Islet of Langerhans (tissue), 1 donor: ENCODE data around the gene MYBPHL.
"Not testable (repeated sequence)": the region's sequence is repeated elsewhere in the genome, so short reads cannot be mapped to it uniquely, and the experiment has no call there.

Experiments used
- FAIRE-seq: peaks from one replicate; lab custom pipeline; 2011; peaks lifted over from hg19 to GRCh38; lab: Jason Lieb, UNC

MYBPHL gene

DNA sequence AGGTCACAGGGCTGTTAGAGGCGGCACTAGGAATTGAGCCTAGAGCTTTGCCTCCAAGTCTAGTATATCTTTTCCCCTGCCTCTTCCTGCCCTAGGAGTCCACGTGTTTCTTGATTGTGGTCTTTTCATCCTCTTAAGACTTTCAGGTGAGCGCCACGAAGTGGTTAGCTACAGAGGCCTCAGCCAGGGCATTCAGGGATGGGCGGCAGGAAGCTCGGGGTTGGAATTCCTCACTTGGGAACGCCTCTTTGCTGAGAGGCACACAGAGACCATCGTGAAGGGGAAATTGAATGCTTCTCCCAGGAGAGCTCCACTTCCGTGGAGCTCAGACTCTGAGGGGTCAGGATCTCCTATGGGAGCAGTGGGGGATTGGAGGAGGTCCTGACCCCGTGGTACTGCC, 820 bp downstream of the MYBPHL start:
- FAIRE-seq: not testable (repeated sequence)

DNA sequence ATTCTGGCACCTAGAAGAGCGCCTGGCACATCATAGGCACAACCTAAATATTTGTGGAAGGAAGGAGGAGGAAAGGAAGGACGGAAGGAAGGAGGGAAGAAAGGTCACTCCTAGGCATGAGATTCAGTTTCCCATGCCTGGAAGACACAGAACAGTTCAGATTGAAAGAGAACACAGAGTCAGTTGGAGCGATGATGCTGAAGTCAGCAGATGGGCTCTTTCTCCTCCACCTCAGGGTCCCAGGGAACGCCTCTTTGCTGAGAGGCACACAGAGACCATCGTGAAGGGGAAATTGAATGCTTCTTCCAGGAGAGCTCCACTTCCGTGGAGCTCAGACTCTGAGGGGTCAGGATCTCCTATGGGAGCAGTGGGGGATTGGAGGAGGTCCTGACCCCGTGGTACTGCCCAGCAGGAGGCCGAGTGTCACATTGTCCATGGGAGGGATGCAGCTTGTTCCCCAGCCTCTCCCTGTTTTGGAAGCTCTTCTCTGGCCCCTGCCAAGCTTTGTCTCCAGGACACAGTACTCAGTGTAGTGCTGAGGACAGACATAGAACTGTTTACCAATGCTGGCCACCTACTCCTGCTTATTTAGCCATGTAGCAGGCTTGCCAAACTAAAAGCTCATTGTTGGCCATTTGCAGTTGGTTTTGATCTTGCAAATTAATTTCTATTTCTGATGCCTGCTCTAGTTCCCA, 2.4 kb downstream of the MYBPHL start:
- no peak for FAIRE-seq

- FAIRE-seq: no peak
Measured at GRCh38 chr1:109301874-109302273, 4.9 kb downstream of the MYBPHL start.

- no peak for FAIRE-seq
Measured at GRCh38 chr1:109300650-109301151, 6.1 kb downstream of the MYBPHL start.

DNA sequence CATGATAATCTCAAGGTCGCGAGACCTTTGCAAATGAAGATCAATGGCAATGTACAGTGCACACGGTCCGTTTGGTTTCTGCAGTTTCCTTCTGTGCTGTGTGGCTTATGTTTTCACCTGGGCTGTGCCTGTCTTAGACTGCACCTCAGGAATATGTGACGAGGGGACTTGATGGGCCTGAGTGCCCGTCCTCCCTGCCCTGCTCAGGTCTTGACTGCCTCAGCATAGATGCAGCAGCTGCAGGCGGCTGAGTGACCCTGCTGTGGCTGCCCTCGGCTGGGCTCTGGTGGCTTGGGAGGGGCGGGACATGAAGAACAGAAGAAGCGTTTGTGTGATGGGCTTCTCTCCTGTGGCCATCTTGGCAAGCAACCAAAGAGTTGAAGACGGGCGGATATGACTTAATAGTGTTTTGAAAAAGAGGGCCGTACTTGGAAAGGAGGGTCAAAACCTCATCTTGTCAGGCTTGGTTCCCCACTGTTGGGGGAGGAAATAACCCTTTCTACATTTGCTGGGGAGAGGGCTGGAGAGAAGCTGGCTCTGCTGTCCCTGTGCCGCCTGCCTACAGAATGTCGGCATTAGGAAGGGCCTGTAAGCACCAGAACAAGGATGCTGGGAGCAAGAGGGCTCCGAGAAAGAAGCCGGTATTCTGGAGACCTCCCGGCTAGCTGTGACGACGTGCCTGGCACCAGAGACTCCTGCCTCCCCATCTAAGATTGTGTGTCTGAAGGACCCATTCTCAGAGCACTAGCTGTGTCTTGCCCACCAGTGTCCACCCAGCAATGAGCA, 7.1 kb downstream of the MYBPHL start:
- no peak for FAIRE-seq

DNA sequence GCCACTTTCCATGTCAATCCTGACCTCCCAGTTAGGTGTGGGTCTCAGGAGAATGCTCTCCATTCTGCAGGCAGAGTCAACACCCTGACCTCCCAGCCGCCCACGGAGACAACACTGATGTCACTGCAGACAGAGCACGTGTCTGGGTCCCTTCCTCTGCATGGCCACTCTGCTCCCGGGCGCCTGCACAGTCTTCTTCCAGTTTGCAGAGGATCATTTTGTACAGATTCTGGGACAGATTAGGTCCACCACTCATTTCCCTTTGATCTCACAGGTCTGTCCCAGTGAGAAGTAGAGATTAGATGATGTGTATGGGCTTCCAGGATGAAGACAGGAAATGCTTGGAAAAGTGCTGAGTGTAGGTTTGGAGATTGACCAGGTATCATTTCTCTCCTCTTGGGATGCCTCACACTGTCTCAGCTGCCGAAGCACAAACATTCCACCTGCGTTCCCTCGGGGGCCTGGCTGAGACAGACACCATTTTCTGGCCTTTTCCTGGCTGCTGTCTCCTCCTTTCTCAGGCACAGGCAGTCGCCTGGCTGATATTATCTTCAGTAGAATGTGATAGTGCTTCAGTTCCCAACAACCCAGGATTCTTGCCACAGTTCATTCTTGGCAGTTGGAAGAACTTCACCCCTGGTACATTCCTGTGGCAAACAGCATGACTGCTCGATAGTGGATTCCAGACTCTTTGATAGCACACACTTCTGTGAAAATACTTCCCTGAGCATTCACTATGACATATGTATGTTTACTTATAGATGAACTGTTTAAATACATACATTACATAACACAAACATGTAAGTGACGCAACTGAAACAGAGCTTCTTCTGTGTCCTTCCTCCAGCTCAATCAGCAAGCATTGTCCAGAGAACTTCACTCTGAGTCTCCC, 7.9 kb downstream of the MYBPHL start:
- no peak for FAIRE-seq

DNA sequence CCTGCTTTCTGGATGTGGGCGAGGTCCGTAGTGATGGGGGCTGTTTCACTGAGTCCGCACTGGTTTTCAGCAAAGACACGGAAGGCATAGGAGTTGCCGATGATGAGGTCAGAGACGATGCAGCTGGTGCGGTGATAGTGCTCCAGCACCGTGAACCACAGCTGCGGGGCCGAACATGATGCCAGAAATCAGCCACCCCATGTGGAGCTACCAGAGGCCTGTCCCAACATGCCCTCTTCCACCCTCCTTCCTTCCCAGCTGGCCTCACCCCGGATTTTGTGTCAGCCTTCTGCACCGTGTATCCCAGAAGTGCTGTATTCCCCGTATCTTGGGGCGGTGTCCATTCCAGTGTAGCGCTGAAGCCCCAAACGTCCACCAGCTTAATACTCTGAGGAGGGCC, 10.0 kb downstream of the MYBPHL start:
- FAIRE-seq: no peak

DNA sequence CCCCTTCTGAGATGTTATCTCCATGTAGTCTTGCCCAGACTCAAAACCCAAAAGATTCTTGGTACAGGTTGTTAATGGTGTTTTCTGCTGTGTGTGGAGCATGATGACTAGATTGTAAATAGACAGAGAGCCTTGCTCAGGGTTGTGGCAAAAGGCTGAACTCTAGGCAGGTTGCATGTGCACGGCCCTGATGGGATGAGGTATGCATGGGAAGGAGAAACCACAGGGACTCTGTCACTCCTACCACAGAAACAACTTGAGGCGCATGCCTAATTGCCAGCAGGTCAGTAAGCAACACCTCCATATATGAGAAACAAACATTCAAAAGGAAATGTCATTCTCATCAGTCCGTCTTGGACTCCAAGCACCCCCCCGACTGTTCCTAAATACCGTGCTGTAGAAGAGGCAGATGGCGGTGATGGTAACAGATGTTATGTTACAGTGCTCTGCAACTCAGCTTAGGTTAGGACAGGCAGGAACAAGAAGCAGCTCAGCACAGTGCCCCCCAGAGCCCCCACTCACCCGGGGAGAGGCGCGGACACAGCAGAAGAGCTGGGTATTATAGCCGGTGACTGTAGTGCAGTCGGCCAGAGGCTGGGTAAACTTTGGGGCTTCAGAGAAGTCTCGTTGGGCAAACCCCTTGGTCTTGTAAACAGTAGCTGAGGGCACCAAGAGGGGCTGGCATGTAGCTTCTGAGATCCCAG, 10.9 kb downstream of the MYBPHL start:
- no peak for FAIRE-seq

- FAIRE-seq: no peak
Measured at GRCh38 chr1:109294481-109294880, 12.3 kb downstream of the MYBPHL start.

DNA sequence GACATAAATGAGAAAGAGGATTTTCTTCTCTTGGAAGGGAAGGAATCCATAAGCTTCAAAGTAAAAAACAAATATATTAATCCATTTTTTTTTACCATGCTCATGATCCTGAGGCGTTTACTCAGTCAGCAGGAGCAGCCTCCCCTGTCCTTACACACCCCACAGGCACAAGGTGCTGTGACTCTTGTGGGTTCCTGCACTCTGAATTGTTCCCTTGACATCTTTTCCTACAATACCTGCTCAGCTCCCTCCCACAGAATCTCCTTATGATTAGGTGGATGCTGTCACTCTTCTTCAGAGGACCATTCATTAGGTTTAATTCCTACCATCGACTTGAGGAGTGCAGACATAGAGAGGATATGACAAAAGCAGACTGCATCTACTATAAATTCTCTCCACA, 13.8 kb downstream of the MYBPHL start:
- FAIRE-seq: no peak

DNA sequence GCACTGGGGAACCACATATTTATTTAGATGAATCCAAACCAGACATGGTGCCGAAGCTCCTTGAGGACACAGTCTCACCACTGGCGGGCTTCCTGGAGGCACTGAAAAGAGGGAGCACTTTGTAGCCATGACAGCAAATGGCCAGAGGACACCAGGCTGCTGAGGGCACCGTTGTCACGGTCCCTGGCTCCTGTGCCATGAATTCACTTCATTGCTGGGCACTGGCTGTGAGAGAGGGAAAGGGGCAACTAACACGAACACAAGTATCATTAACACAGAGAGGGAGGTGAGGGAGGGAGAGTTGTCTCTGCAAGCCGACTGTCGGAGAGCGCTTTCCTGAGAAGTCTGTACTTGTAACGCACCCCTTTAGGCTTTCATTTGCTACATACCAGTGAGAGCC, 14.4 kb downstream of the MYBPHL start:
- FAIRE-seq: no peak

- FAIRE-seq: no peak
Measured at GRCh38 chr1:109290998-109291397, 15.8 kb downstream of the MYBPHL start.

DNA sequence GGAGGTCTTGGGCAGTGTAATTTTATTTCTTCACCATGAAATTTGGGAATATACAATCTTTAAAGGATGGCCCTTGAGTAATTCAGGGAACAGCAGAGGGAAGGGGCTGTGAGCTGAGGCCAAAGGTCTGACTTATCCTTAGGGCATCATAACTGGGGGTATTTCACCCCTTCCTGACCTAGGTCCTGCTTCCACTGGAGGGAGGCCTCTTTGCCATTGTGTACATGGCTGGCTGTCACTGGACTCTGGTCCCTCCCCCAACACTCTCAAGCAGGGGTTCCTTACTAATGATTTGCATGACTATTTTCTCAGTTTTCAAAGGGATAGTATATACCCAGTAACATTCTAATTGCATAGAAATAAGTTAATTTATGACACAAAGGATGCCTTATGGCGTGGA, 16.7 kb downstream of the MYBPHL start:
- no peak for FAIRE-seq

- FAIRE-seq: not testable (repeated sequence)
Measured at GRCh38 chr1:109286762-109287161, 20.0 kb downstream of the MYBPHL start.

DNA sequence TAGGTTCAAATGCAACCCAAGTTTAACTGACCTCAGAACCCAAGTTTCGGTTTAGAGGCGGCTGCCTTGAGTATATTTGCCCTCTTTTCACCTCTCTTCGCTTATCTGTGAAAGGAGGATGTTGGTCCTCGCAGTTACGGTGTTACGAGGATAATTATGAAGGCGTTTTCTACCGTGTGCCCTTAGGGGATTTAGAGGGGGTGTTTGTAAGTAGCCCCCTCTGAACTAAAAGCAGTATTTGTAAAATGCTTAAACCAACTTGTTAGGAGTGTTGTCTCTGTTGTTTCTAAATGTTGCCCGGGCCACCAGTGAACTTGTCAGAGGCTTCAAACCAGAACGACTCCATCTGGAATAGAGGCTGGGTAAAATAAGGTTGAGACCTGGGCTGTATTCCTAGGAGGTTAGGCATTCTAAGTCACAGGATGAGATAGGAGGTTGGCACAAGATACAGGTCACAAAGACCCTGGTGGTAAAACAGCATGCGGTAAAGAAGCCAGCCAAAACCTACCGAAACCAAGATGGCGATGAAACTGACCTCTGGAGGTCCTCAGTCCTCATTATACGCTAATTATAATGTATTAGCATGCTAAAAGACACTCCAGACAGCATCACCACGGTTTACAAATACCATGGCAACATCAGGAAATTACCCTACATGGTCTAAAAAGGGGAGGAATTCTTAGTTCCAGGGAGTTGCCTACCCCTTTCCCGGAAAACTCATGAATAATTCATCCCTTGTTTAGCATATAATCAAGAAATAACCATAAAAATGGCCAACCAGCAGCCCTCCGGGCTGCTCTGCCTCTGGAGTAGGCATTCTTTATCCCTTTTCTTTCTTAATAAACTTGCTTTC, 22.8 kb downstream of the MYBPHL start:
- FAIRE-seq: no peak

DNA sequence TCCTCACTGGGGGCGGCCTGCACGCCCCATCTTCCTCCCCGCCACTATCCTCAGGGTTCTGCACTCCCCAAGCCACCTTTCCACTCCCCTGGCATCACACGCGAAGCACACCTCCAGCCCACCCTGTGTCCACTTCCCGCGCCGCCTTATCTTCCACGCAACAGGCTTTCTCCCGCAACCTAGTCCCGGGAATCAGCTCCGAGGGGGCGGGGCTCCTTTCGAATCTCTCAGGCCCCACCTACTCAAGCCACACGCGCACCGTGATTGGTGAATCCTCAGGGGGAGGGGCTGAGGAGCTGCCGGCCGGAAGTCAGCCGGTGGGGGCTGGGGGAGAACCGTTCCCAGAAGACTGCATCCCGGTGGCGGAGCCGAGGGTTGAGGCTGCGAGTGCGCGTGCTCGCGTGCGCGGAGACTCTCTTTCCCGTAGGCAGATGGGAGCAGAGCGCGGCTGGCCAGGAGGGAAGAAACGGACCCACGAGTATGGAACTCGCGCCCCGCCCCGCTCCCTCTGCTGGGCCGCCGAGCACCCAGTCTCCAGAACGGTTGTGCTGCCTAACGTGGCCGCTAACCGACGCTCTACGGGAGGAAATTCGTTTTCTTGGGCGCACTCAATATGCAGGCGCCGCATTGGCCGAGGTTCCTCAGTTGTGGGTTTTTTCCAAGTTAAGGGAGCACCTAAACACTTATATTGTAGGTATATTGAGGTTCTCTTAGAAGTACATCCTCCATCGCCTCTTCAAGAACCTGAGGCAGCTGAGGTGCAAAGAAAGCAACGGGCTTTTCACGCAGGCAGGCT, 23.7 kb downstream of the MYBPHL start, which contains the start of gene PSRC1:
Gene PSRC1 (minus strand): TSS at position 194 of the 796 bp plus-strand sequence.
- no peak for FAIRE-seq

- FAIRE-seq: no peak
Measured at GRCh38 chr1:109282497-109282951, 24.3 kb downstream of the MYBPHL start.

GRCh38 chr1:109281680-109282496, 24.9 kb downstream of the MYBPHL start:
- no peak for FAIRE-seq

- FAIRE-seq: no peak
Measured at GRCh38 chr1:109280862-109281261, 25.9 kb downstream of the MYBPHL start.
